Measurements from ENCODE around the gene DNAJC21. TPM values are rescaled to one million over a fixed set of nuclear protein-coding genes. Genes with fewer than 3 reads are reported as not detected.

Gene DNAJC21
- 24.8 TPM for total RNA-seq
- 10 to 100 TPM; 40.5 to 56.6 (median 50.1) TPM for polyA plus RNA-seq (ENCODE audit: insufficient read depth in 1 of 8, insufficient read length in 8 of 8, low replicate concordance in 1 of 8)
- long read RNA-seq, donor 1, full-length matches to known transcripts: 4 of 10 reads
- long read RNA-seq, donor 1, partial matches to known transcripts: 6 of 10 reads
- long read RNA-seq, donor 1, other reads (novel, unspliced or antisense): 0 of 10 reads
- long read RNA-seq, donor 2: 0 reads
- long read RNA-seq, donor 3, full-length matches to known transcripts: 10 of 23 reads
- long read RNA-seq, donor 3, partial matches to known transcripts: 13 of 23 reads
- long read RNA-seq, donor 3, other reads (novel, unspliced or antisense): 0 of 23 reads
- long read RNA-seq, donor 4, full-length matches to known transcripts: 2 of 10 reads
- long read RNA-seq, donor 4, partial matches to known transcripts: 8 of 10 reads
- long read RNA-seq, donor 4, other reads (novel, unspliced or antisense): 0 of 10 reads
- long read RNA-seq, donor 5, full-length matches to known transcripts: 12 of 31 reads
- long read RNA-seq, donor 5, partial matches to known transcripts: 19 of 31 reads
- long read RNA-seq, donor 5, other reads (novel, unspliced or antisense): 0 of 31 reads
- long read RNA-seq, donor 6, full-length matches to known transcripts: 6 of 18 reads
- long read RNA-seq, donor 6, partial matches to known transcripts: 12 of 18 reads
- long read RNA-seq, donor 6, other reads (novel, unspliced or antisense): 0 of 18 reads
- long read RNA-seq, donor 7, full-length matches to known transcripts: 13 of 34 reads
- long read RNA-seq, donor 7, partial matches to known transcripts: 21 of 34 reads
- long read RNA-seq, donor 7, other reads (novel, unspliced or antisense): 0 of 34 reads
- long read RNA-seq, donor 8, full-length matches to known transcripts: 4 of 9 reads
- long read RNA-seq, donor 8, partial matches to known transcripts: 5 of 9 reads
- long read RNA-seq, donor 8, other reads (novel, unspliced or antisense): 0 of 9 reads
- long read RNA-seq, donor 9, full-length matches to known transcripts: 4 of 20 reads
- long read RNA-seq, donor 9, partial matches to known transcripts: 16 of 20 reads
- long read RNA-seq, donor 9, other reads (novel, unspliced or antisense): 0 of 20 reads
- long read RNA-seq, donor 10, full-length matches to known transcripts: 4 of 26 reads
- long read RNA-seq, donor 10, partial matches to known transcripts: 22 of 26 reads
- long read RNA-seq, donor 10, other reads (novel, unspliced or antisense): 0 of 26 reads
- long read RNA-seq, donor 11, full-length matches to known transcripts: 8 of 18 reads
- long read RNA-seq, donor 11, partial matches to known transcripts: 10 of 18 reads
- long read RNA-seq, donor 11, other reads (novel, unspliced or antisense): 0 of 18 reads

- no peaks in the 10 kb centered on the region for H3K9me3 ChIP-seq (replicated peaks; ENCODE audit: control insufficient read depth, low read depth, low read length)
- H3K27ac ChIP-seq (ENCODE audit: low read length): peak within 1 kb of the TSS; percentile 96
- peak within 1 kb of the TSS; percentile 89 for H3K4me3 ChIP-seq (ENCODE audit: low read length)
- under 1% methylated on average over 55 of the region's 63 CpGs for WGBS (ENCODE audit: insufficient coverage)
- peak; percentile 99 for DNase-seq
- H3K36me3 ChIP-seq (ENCODE audit: control insufficient read depth, insufficient read depth, low read length): peaks cover 11% of the 10 kb centered on the region
- peaks cover 3% of the 10 kb centered on the region for H3K4me1 ChIP-seq (ENCODE audit: control insufficient read depth, insufficient read depth, low read length)
- no peaks in the 10 kb centered on the region for H3K27me3 ChIP-seq (ENCODE audit: control insufficient read depth, insufficient read depth, low read length)
Measured at GRCh38 chr5:34929134-34929719, at the start of gene DNAJC21. DNAJC21 (plus strand) TSS chr5:34929559; CDS start chr5:34929820, 261 bp downstream.

DNA sequence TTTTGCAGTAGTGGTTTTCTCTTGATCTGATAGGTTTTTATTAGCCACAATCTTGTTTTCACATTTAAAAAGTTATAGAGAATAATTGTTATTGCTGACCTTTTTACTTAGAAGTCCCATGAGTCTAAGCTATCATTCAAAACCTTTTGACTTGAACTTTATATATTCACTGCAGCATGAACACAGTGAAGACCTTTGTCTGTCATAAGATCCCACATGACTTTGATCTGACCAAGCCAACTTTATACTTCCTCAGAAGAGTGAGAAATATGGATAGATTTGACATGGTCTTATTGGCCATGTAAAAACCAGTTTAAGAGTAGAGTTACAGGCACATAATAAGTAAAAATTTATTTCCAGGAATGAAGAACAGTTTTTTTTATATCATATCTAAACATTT, 48.1 kb upstream of the DNAJC21 start:
- Histone ChIP-seq H3K27ac (ENCODE audit: low read length) (no peak overlapping the region), H3K9me3 (replicated peaks; ENCODE audit: control insufficient read depth, low read depth, low read length) (peaks cover 6% of the 10 kb centered on the region), H3K36me3 (ENCODE audit: control insufficient read depth, insufficient read depth, low read length) (no peaks in the 10 kb centered on the region), H3K27me3 (ENCODE audit: control insufficient read depth, insufficient read depth, low read length) (no peaks in the 10 kb centered on the region), H3K4me1 (ENCODE audit: control insufficient read depth, insufficient read depth, low read length) (no peaks in the 10 kb centered on the region), H3K4me3 (ENCODE audit: low read length) (no peak overlapping the region)
- no peak for DNase-seq

DNA sequence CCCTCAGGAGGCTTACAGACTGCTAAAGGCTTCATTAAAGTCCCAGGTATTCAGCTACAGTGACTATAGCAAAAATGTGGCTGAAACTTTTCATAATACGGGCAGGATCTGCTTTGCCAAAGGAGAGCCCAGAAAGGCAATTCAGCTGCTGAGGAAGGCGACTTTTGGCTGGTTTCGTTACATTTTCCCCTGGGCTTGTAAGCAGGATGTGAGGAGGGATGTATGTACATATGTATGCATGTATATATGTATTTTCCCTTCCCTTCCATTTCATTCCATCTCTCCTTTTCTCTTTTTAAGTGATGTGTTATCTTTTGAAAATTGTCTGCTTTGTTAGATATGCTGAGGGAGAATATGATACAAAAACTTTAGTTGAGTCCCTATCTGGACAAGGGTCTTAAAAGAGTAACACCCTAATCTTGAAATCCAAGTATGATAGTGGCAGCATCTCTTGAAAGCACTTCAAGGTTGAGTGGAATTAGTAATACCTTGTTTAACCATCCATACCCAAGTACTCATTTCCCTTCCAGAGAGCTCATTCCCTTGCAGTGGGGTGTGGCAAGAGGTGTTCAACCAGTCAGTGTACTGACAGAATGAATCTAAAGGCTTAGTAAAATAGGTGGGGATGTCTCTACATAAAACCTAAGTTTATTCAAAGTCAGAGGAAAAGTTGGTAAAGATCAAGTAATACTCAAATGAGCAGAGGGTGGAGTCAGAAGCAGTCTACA, 42.8 kb upstream of the DNAJC21 start:
- Histone ChIP-seq H3K36me3 (ENCODE audit: control insufficient read depth, insufficient read depth, low read length) (no peaks in the 10 kb centered on the region), H3K4me3 (ENCODE audit: low read length) (no peak overlapping the region), H3K4me1 (ENCODE audit: control insufficient read depth, insufficient read depth, low read length) (no peaks in the 10 kb centered on the region), H3K27ac (ENCODE audit: low read length) (no peak overlapping the region), H3K27me3 (ENCODE audit: control insufficient read depth, insufficient read depth, low read length) (no peaks in the 10 kb centered on the region), H3K9me3 (replicated peaks; ENCODE audit: control insufficient read depth, low read depth, low read length) (no peaks in the 10 kb centered on the region)
- 88% methylated on average over 1 of the region's 3 CpGs for WGBS (ENCODE audit: insufficient coverage)
- DNase-seq: no peak

DNA sequence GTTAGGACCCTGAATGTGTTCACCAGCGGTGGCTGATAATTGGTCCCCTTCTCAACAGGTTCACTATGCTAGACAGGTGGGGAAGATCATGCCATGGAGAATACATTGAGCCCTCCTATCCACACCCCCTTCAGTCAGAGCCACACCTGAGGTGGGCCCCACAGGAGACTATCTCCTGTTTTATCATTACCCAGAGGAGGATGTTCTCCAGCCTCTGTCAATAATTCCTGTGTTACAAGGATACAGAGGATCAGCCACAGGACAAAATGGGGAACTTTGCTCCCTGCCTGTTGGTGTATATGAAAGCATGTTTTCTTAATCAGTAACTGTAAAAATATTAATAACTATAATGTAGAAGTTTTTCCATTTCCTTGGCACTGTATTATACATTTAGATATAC, 40.0 kb upstream of the DNAJC21 start:
- DNase-seq: no peak
- no peaks in the 10 kb centered on the region for H3K4me1 ChIP-seq (ENCODE audit: control insufficient read depth, insufficient read depth, low read length)
- WGBS (ENCODE audit: insufficient coverage): no CpG with 5 or more reads among the region's 1 CpG

GRCh38 chr5:34891981-34892380, 37.4 kb upstream of the DNAJC21 start:
- DNase-seq: peak; percentile 98
- no peaks in the 10 kb centered on the region for H3K36me3 ChIP-seq (ENCODE audit: control insufficient read depth, insufficient read depth, low read length)
- no peaks in the 10 kb centered on the region for H3K27me3 ChIP-seq (ENCODE audit: control insufficient read depth, insufficient read depth, low read length)
- no peak overlapping the region for H3K4me3 ChIP-seq (ENCODE audit: low read length)
- no peaks in the 10 kb centered on the region for H3K9me3 ChIP-seq (replicated peaks; ENCODE audit: control insufficient read depth, low read depth, low read length)
- 21% methylated on average over 2 of the region's 5 CpGs for WGBS (ENCODE audit: insufficient coverage)
- peak overlapping the region; percentile 52 for H3K27ac ChIP-seq (ENCODE audit: low read length)
- H3K4me1 ChIP-seq (ENCODE audit: control insufficient read depth, insufficient read depth, low read length): no peaks in the 10 kb centered on the region

More for the DNA sequence above, 40.0 kb upstream of the DNAJC21 start:
- Histone ChIP-seq H3K36me3 (ENCODE audit: control insufficient read depth, insufficient read depth, low read length) (no peaks in the 10 kb centered on the region), H3K4me3 (ENCODE audit: low read length) (no peak overlapping the region), H3K27ac (ENCODE audit: low read length) (no peak overlapping the region), H3K27me3 (ENCODE audit: control insufficient read depth, insufficient read depth, low read length) (no peaks in the 10 kb centered on the region), H3K9me3 (replicated peaks; ENCODE audit: control insufficient read depth, low read depth, low read length) (no peaks in the 10 kb centered on the region)

GRCh38 chr5:34892414-34892813, 36.9 kb upstream of the DNAJC21 start:
- 73% methylated on average over 6 of the region's 6 CpGs for WGBS (ENCODE audit: insufficient coverage)
- DNase-seq: no peak
- no peak overlapping the region for H3K4me3 ChIP-seq (ENCODE audit: low read length)
- H3K27me3 ChIP-seq (ENCODE audit: control insufficient read depth, insufficient read depth, low read length): no peaks in the 10 kb centered on the region
- H3K4me1 ChIP-seq (ENCODE audit: control insufficient read depth, insufficient read depth, low read length): no peaks in the 10 kb centered on the region
- no peaks in the 10 kb centered on the region for H3K9me3 ChIP-seq (replicated peaks; ENCODE audit: control insufficient read depth, low read depth, low read length)
- peak overlapping the region; percentile 52 for H3K27ac ChIP-seq (ENCODE audit: low read length)
- H3K36me3 ChIP-seq (ENCODE audit: control insufficient read depth, insufficient read depth, low read length): no peaks in the 10 kb centered on the region

GRCh38 chr5:34894716-34895115, 34.6 kb upstream of the DNAJC21 start:
- no peak for DNase-seq
- H3K36me3 ChIP-seq (ENCODE audit: control insufficient read depth, insufficient read depth, low read length): peaks cover 2% of the 10 kb centered on the region
- no peak overlapping the region for H3K27ac ChIP-seq (ENCODE audit: low read length)
- no peaks in the 10 kb centered on the region for H3K27me3 ChIP-seq (ENCODE audit: control insufficient read depth, insufficient read depth, low read length)
- no peaks in the 10 kb centered on the region for H3K4me1 ChIP-seq (ENCODE audit: control insufficient read depth, insufficient read depth, low read length)
- no CpG with 5 or more reads among the region's 1 CpG for WGBS (ENCODE audit: insufficient coverage)
- H3K4me3 ChIP-seq (ENCODE audit: low read length): no peak overlapping the region
- no peaks in the 10 kb centered on the region for H3K9me3 ChIP-seq (replicated peaks; ENCODE audit: control insufficient read depth, low read depth, low read length)

GRCh38 chr5:34895641-34896419, 33.5 kb upstream of the DNAJC21 start:
- DNase-seq: no peak
- no peak overlapping the region for H3K27ac ChIP-seq (ENCODE audit: low read length)
- H3K36me3 ChIP-seq (ENCODE audit: control insufficient read depth, insufficient read depth, low read length): peaks cover 2% of the 10 kb centered on the region
- H3K4me3 ChIP-seq (ENCODE audit: low read length): no peak overlapping the region
- no peaks in the 10 kb centered on the region for H3K4me1 ChIP-seq (ENCODE audit: control insufficient read depth, insufficient read depth, low read length)
- no peaks in the 10 kb centered on the region for H3K9me3 ChIP-seq (replicated peaks; ENCODE audit: control insufficient read depth, low read depth, low read length)
- 90% methylated on average over 2 of the region's 2 CpGs for WGBS (ENCODE audit: insufficient coverage)
- H3K27me3 ChIP-seq (ENCODE audit: control insufficient read depth, insufficient read depth, low read length): no peaks in the 10 kb centered on the region

All from muscle of leg (tissue), 16 donors.